Activated gamma-delta T cell (primary cell): Measurements from ENCODE around the gene INPP4B.
"Not testable (repeated sequence)": the region's sequence is repeated elsewhere in the genome, so short reads cannot be mapped to it uniquely, and the experiment has no call there.

Source experiments
- DNase-seq: peaks from one replicate; lab custom pipeline; 2025; lab: John Stamatoyannopoulos, UW

The INPP4B gene

DNA sequence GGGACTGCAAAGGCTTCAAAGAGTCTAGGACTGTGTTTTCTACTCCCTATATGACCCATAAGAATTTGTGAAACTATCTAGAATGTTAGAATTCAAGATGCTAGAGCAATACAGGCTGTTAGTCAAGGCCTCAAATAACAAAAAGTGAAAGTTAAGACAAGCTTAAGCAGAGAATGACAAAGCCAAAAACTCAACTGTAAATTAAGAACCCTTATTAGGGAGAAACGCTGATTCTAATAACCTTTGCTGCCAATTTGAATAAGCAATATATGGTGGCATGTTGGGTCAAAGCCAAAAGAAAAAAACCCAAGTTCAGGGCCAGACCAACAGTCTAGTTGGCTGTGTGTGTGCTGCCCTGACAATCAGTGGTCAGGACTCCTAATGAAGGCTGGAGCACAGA, 160.0 kb downstream of the INPP4B start:
- no peak for DNase-seq

DNA sequence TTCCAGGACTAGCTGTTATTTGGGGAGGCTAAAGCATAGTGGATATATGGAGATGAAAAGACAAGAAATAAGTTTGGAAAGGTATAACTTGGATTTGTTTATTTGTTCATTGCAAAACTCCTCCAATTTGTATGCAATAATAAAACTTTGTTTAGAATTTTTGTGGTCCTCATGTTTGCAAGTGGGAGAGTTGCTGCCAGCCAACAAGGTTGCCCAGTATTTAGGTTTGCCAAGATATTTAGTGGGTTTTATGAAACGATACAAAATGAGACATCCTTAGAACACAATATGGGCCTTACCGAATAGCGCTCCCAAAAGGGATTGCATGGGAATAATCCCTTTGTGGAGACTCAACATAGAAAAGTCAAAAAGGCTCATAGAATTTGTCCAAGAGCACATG, 162.1 kb downstream of the INPP4B start:
- DNase-seq = no peak

DNA sequence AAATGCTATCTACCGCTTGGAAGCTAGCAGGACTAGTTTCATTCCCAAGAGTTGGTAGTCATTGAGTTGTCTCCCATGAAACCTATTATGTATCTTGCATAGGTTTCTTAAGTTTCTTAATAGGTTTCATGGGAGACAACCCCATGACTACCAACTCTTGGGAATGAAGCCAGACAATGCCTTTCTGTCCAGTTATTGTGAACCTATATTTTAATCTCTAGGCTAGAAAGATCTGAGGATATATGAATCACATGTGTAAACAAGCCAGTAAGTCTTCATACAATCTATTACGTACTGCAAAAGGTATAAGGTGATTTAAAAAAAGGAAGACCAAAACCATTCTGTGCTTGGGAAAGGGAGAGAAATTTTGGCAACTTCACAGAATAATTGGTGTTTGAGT, 162.6 kb downstream of the INPP4B start:
- DNase-seq = no peak

DNA sequence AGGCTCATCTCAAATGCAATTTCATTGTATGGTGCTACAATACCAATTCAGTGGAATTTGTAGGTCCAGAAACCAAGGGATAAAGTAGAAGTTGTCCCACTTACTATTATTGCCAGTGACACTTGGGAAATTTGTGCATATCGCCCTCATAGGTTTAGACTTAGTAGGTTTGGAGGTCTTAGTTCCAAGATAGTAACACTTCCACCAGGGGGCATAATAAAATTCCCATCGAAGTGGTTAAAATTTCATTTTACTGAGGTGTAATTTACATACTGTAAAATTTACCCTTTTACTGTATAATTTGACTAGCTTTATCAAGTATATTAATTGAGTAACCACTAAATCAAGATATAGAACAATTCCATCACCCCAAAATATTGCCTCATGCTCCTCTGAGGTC, 174.6 kb downstream of the INPP4B start:
- no peak for DNase-seq

DNA sequence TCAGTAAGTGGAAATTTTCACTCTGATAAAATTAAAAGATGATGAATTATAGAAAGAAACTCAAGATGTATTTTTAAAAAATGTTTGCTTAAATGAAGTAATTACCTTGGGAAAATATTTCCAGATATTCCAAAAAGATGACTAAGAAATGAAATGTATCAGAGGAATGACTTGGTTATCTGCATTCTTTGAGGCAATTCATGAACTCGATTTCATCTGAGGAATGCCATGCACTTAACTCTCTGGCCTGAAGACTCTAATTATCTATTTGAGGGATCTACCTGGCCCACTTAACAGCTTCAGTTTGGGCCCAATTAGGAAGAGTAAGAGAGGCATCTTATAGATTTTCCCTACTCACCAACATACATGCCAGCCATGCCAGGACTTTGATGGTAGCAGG, 182.3 kb downstream of the INPP4B start:
- no peak for DNase-seq

DNA sequence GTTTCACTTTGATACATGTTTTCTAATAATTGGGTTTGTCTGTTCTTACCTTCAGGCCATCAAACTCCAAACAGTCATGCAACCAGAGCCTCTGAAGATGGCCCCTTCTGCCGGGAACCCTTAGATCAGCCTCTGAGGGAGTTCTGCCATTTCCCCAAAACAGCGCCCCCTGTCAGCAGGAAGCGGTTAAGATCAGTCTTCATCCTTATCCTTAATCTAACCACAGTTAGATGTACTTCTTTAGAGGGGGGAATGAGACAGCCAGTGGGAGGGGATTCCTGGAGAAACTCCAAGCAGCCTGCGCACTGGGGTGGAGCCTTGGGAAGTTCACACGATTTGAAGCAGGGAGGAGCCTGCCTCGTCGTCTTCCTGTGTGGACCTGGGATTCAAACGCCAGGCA, 185.4 kb downstream of the INPP4B start:
- no peak for DNase-seq

DNA sequence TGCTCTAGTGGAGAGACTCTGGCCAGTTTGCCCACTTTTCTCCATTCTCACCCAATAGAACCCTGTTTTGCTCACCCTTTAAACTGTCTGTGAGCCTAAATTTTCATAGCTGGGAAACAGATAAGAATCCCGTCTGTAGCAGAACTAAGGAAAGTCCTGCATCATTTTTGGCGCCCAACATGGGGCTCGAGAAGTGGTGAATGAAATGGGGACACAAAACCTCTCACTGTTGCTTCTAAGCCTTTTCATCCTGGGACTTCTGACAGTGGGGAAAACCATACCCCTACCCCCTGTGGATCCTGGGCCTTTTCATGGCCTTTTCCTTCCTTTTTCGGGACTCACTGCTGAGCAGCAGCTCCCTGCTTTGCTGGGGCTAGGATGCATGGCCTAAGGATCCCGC, 189.9 kb downstream of the INPP4B start:
- DNase-seq = no peak

DNA sequence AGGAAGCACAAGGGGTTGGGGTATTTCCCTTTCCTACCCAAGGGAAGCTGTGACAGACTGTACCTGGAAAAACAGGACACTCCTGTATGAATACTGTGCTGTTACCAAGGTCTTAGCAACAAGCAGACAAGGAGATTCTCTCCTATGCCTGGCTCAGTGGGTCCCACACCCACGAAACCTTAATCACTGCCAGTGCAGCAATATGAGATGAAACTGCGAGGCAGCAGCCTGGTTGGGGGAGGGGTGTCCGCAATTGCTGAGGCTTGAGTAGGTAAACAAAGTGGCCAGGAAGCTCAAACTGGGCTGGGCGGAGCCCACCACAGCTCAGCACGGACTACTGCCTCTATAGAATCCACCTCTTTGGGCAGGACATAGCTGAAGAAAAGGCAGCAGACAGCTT, 197.7 kb downstream of the INPP4B start:
- DNase-seq = no peak

DNA sequence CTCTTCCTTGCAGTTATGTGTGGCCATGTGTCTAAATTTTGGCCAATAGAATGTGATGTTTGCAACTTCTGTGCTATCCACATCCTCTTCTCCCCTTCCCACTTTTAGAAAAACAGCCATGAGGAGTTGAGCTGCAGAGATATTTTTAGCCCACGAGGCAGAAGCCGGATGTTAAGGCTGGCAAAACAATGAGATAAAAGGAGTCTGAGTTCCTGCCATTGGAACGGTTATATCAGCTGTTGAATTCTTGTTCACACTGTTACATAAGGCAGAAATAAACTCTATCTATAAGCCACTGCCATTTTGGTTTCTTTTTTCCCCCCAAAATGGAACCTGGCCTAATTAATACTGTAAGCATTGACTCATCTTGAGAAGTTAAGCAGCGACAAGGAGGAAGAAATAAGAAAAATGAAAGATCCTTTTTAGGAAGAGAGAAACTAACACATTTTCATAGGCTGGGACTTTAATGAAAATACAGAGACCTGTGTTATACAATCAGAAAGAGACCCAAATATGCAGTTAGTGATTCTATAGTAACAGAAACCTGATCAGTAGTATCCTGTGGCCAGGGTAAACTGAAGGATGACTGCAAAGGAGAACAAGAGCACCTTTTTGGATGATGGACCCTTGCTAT, 200.5 kb downstream of the INPP4B start:
- DNase-seq = no peak

DNA sequence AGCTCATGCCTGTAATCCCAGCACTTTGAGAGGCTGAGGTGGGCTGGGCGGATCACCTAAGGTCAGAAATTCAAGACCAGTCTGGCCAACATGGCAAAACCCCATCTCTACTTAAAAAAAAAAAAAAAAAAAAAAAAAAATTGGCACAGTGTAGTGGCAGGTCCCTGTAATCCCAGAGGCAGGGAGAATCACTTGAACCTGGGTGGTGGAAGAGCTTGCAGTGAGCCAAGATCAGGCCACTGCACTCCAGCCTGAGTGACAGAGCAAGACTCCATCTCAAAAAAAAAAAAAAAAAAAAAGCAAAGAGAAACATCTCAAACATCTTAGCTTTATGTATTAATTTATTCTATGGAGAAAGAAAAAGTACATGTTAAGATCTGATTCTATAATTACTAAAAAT, 201.5 kb downstream of the INPP4B start:
- not testable (repeated sequence) for DNase-seq

DNA sequence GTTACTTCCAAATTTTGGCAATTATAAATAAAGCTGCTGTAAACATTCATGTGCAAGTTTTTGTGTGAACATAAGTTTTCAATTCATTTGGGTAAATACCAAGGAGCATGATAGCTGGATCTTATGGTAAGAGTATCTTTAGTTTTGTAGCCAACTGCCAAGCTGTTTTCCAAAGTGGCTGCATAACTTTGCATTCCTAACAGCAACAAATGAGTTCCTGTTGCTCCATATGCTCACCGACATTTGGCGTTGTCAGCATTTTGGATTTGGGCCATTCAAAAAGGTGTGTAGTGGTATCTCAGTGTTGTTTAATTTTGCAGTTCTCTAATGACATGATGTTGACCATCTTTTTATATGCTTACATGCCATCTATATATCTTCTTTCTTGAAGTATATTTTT, 208.5 kb downstream of the INPP4B start:
- DNase-seq = no peak

DNA sequence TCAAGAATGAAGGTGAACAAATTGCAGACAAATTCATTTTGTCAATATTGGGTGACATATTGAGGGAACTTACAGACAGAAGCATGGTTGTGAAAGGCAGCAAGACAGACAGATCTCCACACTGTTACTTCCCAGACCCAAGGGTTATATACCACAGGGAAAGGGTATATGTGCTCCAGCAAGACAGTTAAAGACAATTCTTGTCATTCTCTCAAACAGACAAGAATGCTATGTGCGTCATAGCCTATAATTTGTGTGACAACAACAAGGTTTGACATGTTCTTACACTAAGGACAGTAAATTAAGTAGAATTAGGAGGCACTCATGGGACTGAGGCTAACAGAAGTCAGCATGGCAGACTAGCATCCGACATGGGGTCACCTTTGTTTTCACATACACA, 214.3 kb downstream of the INPP4B start:
- DNase-seq = no peak

DNA sequence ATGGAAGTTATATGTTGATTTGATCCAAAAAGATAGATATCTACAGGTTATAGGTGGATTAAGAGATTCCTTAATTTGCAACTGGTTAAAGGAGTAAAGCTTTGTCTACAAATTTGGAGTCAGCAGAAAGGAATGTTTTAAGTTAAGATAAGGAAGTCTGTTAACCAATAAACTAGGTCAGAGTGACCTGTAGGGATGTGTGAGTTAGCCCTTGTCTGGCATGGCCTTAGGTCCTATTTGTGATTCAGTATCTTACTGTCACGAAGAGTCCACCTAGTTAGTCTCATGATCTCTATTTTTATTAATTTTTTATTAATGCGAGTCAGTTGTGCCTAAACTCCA, 230.8 kb downstream of the INPP4B start:
- DNase-seq = no peak

DNA sequence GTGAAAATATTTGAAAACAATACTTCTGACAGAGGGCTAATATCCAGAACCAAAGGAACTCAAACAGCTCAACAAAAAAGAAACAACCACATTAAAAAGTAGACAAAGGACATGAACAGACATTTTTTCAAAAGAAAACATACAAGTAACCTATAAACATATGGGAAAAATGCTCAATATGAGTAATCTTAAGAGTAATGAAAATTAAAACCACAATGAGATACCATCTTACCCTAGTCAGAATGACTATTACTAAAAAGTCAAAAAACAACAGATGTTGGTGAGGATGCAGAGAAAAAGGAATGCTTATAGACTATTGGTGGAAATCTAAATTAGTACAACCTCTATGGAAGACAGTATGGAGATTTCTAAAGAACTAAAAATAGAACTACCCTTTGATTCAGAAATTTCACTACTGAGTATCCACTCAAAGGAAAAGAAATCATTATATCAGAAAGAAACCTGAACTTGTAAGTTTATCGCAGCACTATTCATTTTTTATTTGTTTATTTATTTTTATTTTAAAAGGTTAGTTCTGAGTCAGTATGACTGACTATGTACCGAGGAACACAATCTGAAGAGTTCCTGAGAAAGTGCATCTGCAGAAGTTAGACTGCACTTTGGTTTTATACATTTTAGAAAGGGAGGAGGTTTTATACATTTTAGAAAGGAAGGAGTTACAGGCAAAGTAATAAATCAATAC, 231.3 kb downstream of the INPP4B start:
- no peak for DNase-seq

DNA sequence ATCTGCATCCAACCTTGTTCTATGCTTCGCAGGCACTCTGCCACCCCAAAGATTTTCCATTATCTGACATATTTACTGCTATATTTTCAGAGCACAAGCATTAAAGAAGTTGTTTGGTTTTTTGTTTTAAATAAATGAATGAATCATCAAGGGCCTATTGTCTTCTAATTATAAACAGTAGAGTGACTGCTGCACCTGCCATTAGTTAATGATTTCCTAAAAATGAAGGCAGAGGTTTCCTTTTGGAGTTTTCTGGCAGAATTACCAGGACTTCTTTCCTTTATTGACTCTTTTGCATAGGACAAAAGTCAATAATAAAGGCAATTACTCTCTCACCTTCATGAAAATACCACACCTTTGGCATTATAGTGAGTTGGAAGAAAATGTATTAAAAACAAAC, 238.1 kb downstream of the INPP4B start:
- DNase-seq = no peak

DNA sequence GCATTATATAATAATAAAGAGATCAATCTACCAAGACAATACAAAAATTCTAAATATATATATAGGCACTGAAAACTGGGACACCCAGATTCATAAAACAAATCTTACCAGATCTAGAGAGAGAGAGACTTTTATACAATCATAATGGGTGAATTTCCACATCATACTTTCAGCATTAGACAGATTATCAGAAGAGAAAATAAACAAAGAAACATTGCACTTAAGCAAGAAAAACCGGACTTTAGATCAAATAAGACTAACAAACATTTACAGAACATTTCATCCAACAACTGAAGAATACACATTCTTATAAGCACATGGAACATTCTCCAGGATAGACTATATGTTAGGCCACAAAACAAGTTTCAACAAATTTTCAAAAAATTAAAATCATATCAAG, 245.1 kb downstream of the INPP4B start:
- no peak for DNase-seq

DNA sequence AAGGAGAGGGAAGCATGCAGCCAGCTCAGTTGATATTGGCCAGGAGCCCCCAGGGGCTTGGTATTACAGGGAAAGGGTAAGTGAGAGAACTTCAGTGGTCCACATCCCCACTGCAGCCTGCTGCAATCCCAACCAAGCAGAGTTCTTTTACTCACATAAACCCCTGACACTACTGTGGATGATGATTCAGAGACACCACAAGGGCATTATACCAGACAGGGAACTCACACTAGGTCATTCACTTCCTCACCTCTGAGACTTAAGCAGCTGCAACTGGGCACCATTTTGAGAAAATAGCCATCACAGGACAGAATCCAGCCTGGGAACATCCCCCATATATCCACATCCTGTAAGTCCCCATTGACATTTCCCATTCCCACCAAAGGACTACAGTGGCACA, 248.0 kb downstream of the INPP4B start:
- DNase-seq = no peak

DNA sequence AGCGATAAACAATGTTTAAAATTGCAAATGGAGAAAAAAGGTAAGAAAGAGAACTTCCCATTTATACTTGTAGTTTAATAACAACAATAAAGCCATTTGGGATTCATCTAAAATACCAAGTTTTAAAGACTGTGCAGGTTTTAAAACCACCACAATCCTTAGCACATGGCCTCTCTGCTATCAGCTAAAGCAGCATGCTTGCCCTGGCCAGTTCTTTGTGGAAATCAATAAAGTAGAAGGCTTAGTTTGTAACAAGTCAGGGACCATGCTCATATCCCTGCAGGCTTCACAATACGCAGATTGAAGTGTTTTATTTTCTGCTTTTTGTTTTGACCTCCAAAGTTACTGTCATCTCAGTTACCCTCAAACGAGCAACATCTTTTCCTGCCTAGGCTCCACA, 249.5 kb downstream of the INPP4B start:
- no peak for DNase-seq

DNA sequence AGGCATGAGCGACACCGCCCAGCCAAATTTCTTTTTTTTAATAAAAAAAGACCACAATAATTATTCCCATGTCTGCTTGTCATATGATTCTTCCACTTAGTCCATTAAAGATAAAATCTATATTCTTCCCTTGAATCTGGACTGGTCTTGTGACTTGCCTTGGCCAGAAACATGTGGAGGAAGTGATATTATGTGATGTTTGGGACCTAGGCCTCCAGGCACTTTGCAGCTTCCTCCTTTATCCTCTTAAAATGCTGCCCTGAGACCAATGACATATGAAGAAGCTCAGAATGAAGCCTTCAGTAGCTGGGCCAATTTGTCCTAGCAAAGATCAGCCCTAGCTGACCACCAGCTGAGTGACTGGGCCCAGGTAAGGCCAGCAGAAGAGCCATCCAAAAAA, 250.0 kb downstream of the INPP4B start:
- DNase-seq = no peak

DNA sequence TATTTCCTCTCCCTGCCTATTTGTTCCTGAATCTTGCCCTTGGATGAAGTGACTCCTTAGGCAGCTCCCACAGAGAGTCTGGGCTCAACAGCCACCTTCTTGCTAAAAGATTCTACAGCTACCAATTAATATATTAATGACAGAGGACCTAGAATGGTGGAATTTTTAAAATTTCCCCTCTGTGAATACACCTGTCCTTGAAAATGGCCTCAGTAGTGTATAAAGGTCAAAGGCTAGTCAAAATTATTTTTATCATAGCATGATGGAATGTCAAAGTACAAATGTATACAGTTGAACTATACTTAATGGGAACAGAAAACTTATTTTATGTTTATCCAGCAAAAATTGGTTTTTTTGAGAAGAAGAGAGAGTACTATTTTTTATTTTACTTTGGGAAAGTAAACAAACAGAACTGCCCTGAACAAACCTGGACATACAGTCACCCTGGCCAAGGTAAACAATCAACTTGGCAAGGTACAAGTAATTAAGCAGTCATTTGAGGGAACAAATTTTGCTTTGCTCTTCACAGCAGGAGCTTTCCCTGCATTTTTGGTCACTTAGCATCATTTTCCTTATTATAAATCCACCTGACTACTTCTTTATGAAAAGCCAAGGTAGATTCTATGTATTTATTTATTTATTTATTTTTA, 250.8 kb downstream of the INPP4B start:
- DNase-seq = no peak

DNA sequence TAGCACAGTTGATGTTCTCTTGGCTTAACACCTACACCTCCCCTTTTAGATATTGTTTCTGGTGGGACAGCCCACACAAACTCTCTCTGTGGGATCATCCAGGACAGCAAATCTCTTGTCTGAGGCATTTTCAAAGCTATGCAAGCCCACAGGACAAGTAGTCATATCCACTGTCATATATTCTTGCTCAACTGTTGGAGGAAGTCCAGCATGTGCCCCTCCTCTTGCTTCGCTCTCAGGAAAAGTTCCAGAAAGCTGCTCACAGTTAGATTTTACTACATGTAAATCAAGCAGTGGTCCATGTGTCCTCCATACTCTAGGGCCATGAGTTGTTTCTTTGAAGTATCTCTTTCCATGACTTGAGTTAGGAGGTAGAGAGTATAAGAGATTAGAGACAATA, 260.7 kb downstream of the INPP4B start:
- DNase-seq = no peak

DNA sequence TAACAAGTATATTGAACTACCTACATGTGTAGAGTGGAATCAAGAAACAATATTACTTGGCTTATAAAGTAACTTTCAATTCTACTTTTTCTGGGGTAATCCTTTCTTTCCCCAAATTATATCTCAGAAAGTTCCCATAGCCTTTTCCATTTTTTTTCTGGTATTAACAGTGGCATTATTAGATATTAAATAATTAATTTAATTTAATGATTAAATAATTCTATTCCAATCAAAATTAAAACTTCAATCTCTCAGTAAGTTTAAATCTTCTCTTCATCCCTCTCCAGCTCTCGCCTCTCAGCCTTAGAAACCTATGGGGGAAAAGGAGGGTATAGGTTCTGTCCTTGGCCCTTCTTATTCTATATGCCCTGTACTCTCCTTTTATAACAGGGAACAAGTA, 262.4 kb downstream of the INPP4B start:
- no peak for DNase-seq

DNA sequence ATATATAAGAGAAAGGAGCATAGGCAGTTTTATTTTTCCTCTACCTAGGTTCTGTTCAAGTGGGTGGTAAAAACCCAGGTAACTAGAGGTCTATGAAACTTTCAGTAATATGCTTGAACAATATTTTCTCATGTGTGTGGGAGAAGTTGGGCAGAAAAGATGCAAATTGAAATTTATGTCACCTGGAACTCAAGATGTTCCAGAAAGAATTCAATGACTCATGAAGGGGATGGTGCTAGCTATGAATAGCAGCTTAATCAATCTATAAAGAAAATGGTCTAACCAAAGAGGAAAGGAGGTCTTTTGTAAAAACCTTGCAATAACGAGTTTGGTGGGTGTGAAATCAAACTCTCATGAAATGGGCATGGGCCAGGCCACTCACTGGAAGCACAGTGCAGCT, 263.8 kb downstream of the INPP4B start:
- DNase-seq = no peak

DNA sequence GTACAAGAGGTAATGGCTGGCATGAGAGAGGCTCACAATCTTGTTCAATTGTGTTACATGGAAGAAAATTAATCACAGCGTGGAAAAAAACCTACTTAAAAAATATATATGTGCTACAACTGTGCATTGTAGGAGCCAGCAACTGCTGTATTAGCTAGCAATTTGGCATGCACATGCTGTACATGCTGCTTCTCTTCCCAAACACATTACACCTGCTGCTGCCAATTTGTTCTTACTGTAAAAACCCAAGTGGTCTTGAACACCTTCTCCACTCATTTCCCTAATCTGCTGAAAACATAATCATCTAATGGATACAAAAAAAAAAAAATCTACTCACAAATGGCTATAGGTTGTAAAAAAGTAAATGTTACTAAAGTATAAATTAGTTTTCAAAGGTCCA, 264.2 kb downstream of the INPP4B start:
- DNase-seq = no peak
